Activated naive CD4-positive, alpha-beta T cell treated with anti-CD3 and anti-CD28 coated beads for 36 hours (primary cell): ENCODE data around the gene C6orf52. TPM values are rescaled to one million over a fixed set of nuclear protein-coding genes. Genes with fewer than 3 reads are reported as not detected.

Experiments
- CTCF ChIA-PET: fragments of 350-600 bp; sonication (Branson Sonifier 250); formaldehyde crosslinking; loops from one replicate; lab custom pipeline; 2021; ENCODE audit warnings: antibody characterized with exemption; lab: Charles Lee
- DNase-seq: peaks from one replicate; pipeline ENCODE4 v3.0.0-alpha.2; 2020
- H3K27ac Mint-ChIP-seq: one replicate; pipeline ENCODE4 v1.8.0; 2021; ENCODE audit warnings: mild to moderate bottlenecking, mixed read lengths
- H3K27me3 Mint-ChIP-seq: one replicate; pipeline ENCODE4 v1.8.0; 2021; ENCODE audit warnings: low read depth, mixed read lengths
- H3K36me3 Mint-ChIP-seq: one replicate; pipeline ENCODE4 v1.8.0; 2021; ENCODE audit warnings: low read depth, mixed read lengths
- H3K4me1 Mint-ChIP-seq: one replicate; pipeline ENCODE4 v1.8.0; 2021; ENCODE audit warnings: low read depth, mixed read lengths
- H3K4me3 Mint-ChIP-seq: one replicate; pipeline ENCODE4 v1.8.0; 2021; ENCODE audit warnings: mild to moderate bottlenecking, moderate library complexity, mixed read lengths
- H3K9me3 Mint-ChIP-seq: one replicate; pipeline ENCODE4 v1.8.0; 2021; ENCODE audit warnings: mixed read lengths
- intact Hi-C: fragments of 100-400 bp; cut with micrococcal nuclease; formaldehyde crosslinking; loops from one replicate; pipeline ENCODE4 v1.15.1; 2023
- total RNA-seq, 2 experiments: library from RNA; stranded (reverse); gene quantifications; one replicate each; pipeline ENCODE4 v1.2.3, GENCODE V29; 2021

The C6orf52 gene
- total RNA-seq, 2 experiments from 2014 or later = 1.3 to 3.9 TPM

GRCh38 chr6:10630178-10630577 is 64.2 kb downstream of the C6orf52 start:
- Mint-ChIP-seq H3K27me3 (no peaks in the 10 kb centered on the region), H3K27ac (no peak overlapping the region), H3K4me1 (peaks cover 4% of the 10 kb centered on the region), H3K36me3 (peaks cover 4% of the 10 kb centered on the region), H3K4me3 (no peak overlapping the region), H3K9me3 (no peaks in the 10 kb centered on the region)
- CTCF ChIA-PET = interaction anchor here (0.7 kb wide), 2 partner anchors 12 to 59 kb away, joined by 3 to 6 read pairs; no protein-coding TSS in a partner anchor
- intact Hi-C loops = no loop called here
- no peak for DNase-seq

DNA sequence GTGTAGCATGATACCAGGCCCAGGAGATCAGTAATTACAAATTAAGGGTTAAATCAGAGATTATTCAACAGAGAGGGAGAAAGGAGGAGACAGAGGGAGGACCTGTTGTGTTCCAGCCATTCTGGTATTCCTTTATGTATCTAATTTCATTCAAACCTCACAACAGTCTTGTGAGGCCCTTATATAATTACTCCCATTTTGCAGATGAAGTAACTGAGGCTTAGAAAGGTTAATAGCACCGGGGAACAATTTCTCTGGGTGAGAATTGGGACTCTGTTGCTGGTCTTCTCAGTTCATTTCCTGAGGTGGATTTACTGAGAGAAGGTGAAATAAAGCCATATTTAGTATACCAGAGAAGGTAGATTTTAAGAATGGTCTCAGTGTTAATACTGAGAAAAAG is 66.6 kb downstream of the C6orf52 start:
- intact Hi-C loops = no loop called here
- Mint-ChIP-seq H3K27me3 (no peaks in the 10 kb centered on the region), H3K4me1 (no peaks in the 10 kb centered on the region), H3K4me3 (no peak overlapping the region), H3K27ac (no peak overlapping the region), H3K9me3 (no peaks in the 10 kb centered on the region), H3K36me3 (peaks cover 19% of the 10 kb centered on the region)
- CTCF ChIA-PET = no interaction called here
- DNase-seq = no peak

DNA sequence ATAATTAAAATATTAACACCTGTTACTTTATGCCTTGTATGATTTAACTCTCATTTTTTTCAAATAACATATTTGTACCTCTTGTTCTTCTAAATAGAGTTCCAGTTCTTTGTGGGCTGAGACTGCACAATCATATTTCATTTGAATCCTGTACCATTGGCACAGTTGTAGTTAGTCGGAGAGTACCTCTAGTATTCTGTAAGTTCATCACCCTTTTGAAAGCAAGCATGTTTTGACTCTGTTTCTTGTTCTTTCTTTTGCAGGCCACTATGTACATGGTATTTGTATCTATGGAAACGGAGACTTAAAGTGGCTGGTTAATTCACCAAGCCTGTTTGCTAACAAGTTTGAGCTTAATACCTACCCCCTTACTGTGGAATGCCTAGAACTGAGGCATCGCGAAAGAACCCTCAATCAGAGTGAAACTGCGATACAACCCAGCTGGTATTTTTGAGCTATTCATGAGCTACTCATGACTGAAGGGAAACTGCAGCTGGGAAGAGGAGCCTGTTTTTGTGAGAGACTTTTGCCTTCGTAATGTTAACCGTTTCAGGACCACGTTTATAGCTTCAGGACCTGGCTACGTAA is 68.2 kb downstream of the C6orf52 start:
- H3K4me3 Mint-ChIP-seq = no peak overlapping the region
- DNase-seq = no peak
- H3K36me3 Mint-ChIP-seq = peaks cover 26% of the 10 kb centered on the region
- CTCF ChIA-PET = no interaction called here
- H3K9me3 Mint-ChIP-seq = no peaks in the 10 kb centered on the region
- no peaks in the 10 kb centered on the region for H3K4me1 Mint-ChIP-seq
- H3K27ac Mint-ChIP-seq = no peak overlapping the region
- intact Hi-C loops = no loop called here
- H3K27me3 Mint-ChIP-seq = no peaks in the 10 kb centered on the region

GRCh38 chr6:10624836-10625235 is 69.6 kb downstream of the C6orf52 start:
- CTCF ChIA-PET = interaction anchor here (0.6 to 1.1 kb wide), 3 partner anchors 11 to 114 kb away, joined by 3 to 5 read pairs (median 4); no protein-coding TSS in a partner anchor
- no peak for DNase-seq
- no peaks in the 10 kb centered on the region for H3K27me3 Mint-ChIP-seq
- intact Hi-C loops = no loop called here
- no peaks in the 10 kb centered on the region for H3K9me3 Mint-ChIP-seq
- H3K27ac Mint-ChIP-seq = no peak overlapping the region
- no peaks in the 10 kb centered on the region for H3K4me1 Mint-ChIP-seq
- H3K4me3 Mint-ChIP-seq = no peak overlapping the region
- H3K36me3 Mint-ChIP-seq = peaks cover 27% of the 10 kb centered on the region

DNA sequence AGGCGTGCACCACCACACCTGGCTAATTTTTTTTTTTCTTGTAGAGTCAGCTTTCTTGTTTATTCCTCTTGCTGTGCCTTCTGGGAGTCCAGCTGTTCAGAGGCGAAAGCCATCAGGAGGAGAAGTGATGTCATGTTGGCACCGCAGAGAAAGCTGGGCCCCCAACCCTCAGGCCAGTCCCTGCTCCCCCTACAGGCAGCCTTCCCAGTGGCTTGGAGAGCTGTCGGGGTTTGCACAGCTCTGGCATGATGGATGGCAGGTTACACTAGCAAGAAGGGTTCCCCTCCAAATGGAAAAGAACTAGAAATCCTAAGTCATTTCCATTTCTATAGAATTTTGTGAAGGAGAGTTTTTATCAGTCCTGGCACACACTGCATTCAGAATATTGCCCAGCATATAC is 72.6 kb downstream of the C6orf52 start:
- H3K27me3 Mint-ChIP-seq = no peaks in the 10 kb centered on the region
- intact Hi-C loops = no loop called here
- no peak overlapping the region for H3K27ac Mint-ChIP-seq

More for the DNA sequence above, 72.6 kb downstream of the C6orf52 start:
- Mint-ChIP-seq H3K36me3 (peaks cover 27% of the 10 kb centered on the region), H3K9me3 (no peaks in the 10 kb centered on the region), H3K4me1 (no peaks in the 10 kb centered on the region), H3K4me3 (no peak overlapping the region)
- no peak for DNase-seq
- CTCF ChIA-PET = interaction anchor here (1.4 kb wide), 1 partner anchor 112 kb away, joined by 4 read pairs; no protein-coding TSS in a partner anchor

Other genes with a start within 250 kb of the C6orf52 start
- gene GCNT2, start 173.3 kb downstream of the C6orf52 start, total RNA-seq = 1 to 10 TPM; 1.4 to 1.6 TPM
- gene PAK1IP1, start 356 bp upstream of the C6orf52 start, total RNA-seq = 10 to 100 TPM; 28.6 to 29.2 TPM
- 10 to 100 TPM; 77.0 to 81.1 TPM for gene TMEM14C, start 28.5 kb upstream of the C6orf52 start, total RNA-seq
- 10 to 100 TPM; 78.7 to 79.5 TPM for gene TMEM14B, start 53.2 kb upstream of the C6orf52 start, total RNA-seq
- gene MAK, start 143.9 kb upstream of the C6orf52 start, total RNA-seq = under 1 TPM; 0.12 to 0.14 TPM
- not detected for gene GCM2, start 187.4 kb upstream of the C6orf52 start, total RNA-seq
- not detected for gene SYCP2L, start 192.4 kb upstream of the C6orf52 start, total RNA-seq